Activated CD4-positive, alpha-beta T cell treated with anti-CD3 and anti-CD28 coated beads, Interleukin-2, amount 50 U/mL, for 24 hours (primary cell): ENCODE results near the gene RB1.
"Not testable (repeated sequence)": the region's sequence is repeated elsewhere in the genome, so short reads cannot be mapped to it uniquely, and the experiment has no call there.

Source experiments
- DNase-seq, 2 donors: peaks; one replicate each; pipeline ENCODE4 v3.0.0-alpha.2; 2020; ENCODE audit warnings: low read depth in 1 of 2, low spot score in 1 of 2

Gene RB1

DNA sequence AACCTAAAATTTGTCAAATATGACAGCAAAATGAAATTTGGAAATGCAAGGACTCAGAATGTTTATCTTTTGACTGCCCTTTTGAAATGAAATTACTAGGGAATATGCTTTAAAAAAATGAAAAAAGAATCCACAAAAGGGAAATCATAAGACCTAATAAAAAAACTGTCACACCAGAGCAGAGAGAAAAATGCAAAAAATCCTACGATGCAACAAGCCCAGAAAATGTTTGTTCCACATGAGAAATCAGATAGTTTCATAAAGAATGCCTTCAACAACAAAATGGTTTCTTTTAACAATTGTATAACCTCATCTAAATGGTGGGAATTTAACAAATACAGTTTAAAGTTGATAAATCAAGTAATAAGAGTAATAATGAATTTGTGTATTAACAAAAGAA, 101.4 kb downstream of the RB1 start:
- no peak for DNase-seq

DNA sequence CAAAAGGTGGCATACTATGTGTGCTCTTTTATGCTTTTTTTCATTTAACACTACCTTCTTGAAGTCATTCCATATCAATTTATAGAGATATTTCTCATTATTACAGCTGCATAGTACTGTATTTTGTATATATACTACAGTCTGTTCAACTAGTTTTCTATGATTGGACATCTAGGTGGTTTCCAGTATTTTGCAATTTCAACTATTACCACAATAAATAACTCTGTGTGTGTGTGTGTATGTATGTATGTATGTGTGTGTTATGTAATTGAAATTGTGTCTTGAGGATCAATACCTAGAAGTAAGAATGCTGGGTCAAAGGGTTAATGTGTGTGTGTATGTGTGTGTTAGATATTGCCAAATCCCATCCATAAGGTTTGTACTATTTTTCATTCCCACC, 102.3 kb downstream of the RB1 start:
- DNase-seq = no peak

DNA sequence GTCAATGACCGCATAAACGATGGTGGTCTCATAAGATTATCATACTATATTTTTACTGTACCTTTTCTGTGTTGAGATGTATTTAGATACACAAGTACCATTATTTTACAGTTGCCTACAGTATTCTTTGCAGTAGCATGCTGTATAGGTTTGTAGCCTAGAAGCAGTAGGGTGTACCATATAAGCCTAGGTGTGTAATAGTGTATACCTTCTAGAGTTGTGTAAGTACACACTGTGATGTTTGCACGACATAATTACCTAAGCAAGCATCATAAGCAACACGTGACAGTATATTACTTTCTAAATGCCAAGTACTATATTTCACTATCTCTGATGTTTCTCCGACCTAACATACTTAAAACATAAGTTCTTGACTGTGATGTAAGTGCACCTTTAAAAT, 106.6 kb downstream of the RB1 start:
- no peak for DNase-seq

DNA sequence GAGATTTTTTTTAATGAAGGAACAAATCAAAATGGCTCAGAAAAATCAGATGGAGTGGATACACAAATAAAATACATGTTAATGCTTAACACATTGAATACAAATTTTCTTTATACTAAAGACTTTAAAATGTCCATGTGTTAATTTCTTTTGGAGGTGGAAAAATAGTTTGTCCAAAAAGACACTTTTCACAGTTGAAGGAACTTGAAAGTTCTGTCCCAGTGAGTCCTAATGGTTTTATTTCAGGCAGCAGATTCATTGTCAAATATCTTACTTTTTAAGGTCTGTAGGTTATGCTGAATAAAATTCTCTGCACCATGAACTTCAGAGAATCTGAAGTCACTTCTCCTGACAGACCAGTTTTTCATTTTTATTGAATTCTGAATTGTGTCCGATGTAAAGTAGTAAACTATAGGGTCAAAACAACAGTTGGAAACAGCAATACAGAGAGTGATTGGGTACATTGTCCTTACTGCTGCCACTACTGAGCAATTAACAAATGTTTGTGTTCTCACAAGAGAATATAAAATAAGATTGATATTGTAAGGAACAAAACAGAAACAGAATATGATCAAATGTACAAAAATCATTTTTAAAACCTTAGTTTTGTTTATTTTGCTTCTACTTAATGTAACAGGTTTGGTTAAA, 107.7 kb downstream of the RB1 start:
- DNase-seq = no peak

DNA sequence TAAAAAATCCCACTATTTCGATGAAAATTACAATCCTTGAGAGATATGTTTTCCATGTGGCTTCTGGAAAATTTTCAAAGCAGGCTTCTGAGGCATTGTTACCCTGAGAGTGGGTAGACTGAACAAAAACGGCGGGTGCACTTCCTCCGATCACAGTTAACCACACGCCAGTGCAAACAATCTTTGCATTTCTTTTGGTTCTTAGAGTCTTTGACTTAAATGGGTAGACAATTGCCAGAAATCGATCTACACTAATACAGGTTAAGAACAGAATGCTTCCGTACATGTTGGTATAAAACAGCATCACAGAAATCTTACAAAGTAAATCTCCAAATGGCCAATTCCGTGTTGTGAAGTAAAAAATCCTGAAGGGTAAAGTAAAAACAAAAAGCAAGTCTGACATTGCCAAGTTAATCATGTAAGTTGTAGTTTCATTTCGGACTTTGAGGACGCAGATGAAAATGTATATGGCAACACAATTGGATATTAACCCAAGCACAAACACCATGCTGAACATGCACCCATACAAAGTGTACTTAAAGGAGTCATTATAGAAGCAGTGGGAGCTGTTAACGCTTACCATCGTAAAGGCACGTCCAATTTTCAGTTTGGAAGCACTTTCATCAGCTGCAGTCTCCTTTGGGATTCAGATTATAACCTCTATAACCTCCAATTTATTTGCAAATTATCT, 108.4 kb downstream of the RB1 start:
- no peak for DNase-seq

DNA sequence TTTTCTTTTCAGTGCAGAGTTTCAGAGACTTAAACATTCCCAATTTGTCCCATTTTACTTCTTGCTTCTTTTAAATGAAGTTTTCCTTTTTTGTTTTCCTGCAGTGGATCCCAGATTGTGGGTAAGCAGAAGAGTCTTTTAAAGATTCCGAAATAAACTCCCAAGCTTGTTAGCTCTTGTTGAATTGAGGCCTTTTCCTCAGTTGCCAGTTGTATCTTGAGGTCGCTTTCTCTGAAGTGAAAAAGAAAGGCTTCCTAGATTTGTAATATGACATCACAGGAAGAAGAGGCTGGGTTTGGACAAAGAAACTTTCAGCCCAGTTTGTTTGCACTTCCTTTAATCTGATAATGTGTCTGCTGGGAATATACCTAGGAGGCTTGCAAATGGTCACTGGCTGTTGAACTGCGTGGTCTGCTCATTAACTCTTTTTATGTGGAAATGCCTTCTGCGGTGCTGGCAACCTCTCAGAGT, 109.4 kb downstream of the RB1 start, which contains the start of gene LPAR6:
Gene LPAR6, minus strand, starts transcription at position 233 of the 471 bp plus-strand sequence. CDS start 690 bp downstream, outside the sequence.
- no peak for DNase-seq

DNA sequence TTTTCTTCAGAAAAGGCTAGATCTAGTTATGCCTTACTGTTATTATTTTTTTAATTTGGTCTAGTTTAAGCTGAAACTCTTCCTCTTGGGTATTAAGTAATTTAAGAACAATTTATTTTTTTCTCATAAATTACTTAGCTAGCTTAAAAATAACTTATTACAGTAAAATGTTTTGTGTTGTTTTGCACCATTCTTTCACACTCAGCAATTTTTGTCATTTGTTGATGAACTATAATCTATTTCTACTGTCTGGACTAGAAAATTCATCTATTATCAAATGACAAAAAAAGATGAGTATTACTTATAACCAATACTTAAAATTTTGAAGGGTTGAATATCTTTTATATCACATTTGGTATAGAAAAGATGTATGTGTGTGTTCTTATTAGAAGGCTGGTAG, 111.0 kb downstream of the RB1 start:
- DNase-seq = no peak

DNA sequence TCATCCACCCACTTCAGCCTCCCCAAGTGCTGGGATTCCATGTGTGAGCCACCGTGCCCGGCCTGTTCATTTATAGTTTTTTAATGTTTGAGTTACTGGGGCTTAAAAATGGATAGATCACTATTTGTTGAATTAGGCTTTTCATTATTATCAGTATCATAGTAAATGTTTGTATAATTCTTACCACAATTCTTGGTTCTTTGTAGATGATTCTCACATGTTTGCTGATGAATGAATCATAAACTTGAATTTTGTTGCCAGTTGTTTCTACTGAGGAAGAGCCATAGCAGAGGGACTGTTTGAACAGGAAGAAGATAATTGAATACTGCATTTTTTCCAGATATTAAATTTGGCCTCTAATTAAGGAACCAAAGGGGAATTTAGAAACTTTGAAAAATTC, 112.0 kb downstream of the RB1 start:
- DNase-seq = no peak

DNA sequence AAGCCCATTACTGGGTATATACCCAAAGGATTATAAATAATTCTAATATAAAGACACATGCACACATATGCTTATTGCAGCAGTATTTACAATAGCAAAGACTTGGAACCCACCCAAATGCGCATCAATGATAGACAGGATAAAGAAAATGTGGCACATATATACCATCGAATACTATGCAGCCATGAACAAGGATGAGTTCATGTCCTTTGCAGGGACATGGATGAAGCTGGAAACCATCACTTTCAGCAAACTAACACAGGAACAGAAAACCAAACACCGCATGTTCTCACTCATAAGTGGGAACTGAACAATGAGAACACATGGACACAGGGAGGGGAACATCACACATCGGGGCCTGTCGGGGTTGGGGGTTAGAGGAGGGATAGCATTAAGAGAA, 118.5 kb downstream of the RB1 start:
- not testable (repeated sequence) for DNase-seq

DNA sequence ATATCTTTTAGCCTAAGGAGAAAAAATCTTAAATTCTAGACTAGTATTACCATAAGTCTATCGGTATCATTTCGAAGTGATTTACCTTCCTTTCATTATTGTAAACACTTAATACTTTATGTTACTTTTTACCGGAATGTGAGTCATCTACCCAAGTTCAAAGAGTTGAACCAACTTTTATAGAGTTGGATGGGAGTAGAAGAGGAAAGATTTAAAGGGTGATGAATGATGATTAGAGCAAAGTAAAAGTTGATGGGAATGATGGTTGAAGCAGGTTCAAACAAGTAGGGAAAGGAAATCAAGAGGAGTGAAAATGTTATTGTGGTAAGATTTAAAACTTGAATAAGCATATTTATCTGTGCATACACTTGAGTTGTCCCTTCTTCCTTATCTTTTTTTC, 120.7 kb downstream of the RB1 start:
- DNase-seq = no peak

DNA sequence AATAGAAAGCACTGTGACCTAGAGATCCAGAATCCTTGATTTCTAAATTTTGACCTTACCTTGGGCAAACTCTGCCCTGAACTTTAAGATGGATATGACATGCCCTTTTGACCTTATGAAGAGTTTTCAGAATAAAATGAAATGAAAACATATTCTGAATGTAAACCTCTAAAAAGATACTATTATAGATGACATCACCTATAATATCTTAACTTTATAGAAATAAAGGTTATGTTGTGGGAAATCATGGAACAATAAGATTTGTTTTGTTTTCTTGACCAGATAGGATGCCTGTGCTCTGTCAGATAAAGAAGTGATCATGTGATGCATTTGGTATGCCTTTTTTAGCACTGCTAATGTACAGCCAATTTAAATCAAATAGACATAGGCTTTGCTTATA, 122.5 kb downstream of the RB1 start:
- no peak for DNase-seq

DNA sequence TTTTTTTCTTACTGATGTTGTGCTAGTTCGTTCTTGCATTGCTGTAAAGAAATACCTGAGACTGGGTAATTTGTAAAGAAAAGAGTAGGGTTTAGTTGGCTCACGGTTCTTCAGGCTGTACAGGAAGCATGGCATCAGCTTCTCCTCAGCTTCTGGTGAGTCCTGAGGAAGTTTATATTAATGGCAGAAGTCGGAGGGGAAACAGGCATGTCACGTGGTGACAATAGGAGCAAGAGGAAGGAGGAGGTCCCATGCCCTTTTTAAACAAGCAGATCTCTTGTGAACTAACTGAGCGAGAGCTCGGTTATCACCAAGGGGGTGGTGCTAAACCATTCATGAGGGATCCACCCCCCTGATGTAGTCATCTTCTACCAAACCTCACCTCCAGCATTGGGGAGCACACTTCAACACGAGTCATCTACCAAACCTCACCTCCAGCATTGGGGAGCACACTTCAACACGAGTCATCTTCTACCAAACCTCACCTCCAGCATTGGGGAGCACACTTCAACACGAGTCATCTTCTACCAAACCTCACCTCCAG, 123.3 kb downstream of the RB1 start:
- DNase-seq = not testable (repeated sequence)

DNA sequence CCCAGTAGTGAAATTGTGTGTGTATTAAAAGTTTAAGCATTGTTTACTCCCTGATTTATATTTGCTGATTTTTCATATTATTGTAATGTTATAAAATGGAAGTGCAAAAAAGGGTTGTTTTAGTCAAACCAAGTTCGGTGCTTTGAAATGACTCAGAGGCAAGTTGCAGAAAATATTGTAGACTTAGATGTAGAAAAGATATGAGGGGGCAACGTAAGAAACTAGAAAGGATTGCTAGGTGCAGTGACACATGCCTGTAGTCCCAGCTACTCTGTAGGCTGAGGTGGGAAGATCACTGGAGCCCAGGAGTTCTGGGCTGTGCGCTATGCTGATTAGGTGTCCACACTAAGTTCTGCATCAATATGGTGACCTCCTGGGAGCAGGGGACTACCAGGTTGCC, 125.5 kb downstream of the RB1 start:
- DNase-seq = no peak

DNA sequence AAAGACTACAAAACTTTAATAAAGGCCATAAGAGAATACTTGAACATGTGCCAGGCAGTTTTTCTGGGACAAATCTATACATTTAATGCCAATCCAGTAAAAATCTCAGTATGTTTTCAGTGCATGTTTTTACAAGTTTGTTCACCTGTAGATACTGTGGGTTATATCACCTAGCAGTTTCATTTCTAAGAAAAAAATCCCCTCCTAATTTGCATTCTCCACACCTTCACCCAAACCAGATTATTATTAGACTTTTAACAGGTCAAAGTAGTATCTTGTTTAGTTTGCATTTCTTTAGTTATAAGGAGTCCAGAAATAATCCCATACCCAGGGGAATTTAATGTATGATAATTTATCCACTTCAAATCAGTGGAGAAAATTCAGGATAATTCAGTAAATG, 126.3 kb downstream of the RB1 start:
- no peak for DNase-seq

DNA sequence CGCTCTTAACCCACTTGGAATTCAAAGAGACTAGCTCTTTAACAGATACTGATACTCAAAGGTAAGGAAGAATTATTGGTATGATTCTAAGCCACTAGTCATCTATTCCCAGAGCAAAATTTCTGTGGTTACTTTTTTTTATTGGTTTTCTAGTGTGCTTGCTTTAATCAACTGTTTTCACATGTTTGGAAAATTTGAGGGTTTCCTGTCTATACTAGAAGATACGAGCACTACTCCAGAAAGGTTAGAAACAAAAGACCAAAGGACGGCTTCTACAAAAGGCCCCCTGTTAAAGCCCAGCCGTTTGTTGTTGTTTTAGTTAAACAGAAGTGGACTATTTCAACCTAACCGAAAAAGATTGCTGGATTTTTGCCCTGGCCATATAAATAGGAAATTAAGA, 127.9 kb downstream of the RB1 start:
- DNase-seq = no peak

DNA sequence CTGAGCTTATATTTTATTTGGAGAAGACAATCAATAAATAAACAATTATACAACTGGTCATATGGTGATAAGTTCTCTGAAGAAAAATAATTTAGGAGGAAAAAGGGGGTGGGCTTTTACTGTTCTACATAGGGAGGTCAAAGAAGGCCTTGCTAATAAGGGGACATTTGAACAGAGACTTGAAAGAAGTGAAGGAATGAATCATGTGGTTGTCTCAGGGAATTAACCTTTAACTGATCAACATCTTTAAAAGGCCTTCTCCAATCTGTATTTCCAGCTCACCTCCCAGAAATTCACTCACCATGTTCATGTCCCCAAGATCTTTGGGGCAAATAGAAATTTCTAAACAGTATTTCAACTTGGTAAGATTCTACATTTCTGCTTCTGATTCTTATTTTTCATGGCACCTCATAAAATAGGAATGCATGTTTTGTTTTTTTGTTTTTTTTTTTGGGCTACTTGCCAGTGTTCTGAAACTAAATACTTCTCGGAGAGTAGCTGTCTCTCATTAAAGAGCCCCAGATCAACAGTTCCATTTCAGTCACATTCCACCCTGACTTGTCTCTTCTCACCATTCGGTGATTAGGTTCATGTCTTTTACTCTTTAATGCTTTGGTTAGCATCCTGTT, 128.6 kb downstream of the RB1 start:
- DNase-seq = no peak

DNA sequence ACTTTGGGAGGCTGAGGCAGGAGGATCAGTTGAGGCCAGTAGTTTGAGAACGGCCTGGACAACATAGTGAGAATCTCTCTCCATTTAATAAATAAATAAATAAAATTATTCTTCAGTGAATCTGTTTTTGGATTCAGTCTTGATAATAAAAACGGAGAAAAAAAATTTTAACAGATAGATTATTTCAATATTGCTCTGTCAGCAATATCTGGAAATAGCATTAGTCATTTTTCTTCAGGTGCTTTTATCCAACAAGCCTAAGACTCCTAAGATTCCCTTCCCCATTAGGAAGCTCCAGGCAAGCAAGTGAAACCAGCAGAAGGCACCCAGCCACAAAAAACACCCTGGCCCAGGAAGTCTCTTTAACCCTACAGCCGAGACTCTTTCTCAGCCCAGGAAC, 130.6 kb downstream of the RB1 start:
- DNase-seq = no peak

DNA sequence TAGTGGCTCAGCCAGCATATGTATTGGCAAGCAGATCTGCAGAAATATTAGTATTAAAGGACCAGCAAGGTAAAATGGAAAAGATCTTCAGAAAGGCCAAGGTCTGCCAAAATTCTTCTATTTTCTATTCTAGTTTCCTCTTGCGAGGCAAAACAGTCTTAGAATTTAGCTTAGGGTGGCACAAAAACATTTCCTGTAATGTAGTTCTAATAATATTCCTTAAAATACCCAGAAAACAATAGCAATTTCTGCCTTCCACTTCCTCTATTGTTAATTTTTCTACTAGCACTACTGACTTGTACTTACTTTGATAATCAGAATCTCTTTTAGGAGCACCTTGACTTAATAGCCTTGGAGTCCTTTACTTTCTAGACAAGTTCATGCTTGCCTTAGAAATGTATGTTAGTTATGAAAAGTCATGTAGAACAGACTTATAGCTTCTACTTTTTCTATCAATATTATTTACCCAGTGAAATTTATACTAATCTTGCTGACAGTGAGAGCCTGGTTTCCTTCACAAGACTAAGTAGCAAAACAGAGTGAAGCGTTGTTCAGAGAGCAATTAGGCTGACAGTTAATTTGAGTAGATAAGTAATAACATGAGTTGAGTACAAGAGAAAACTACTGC, 133.2 kb downstream of the RB1 start:
- no peak for DNase-seq

DNA sequence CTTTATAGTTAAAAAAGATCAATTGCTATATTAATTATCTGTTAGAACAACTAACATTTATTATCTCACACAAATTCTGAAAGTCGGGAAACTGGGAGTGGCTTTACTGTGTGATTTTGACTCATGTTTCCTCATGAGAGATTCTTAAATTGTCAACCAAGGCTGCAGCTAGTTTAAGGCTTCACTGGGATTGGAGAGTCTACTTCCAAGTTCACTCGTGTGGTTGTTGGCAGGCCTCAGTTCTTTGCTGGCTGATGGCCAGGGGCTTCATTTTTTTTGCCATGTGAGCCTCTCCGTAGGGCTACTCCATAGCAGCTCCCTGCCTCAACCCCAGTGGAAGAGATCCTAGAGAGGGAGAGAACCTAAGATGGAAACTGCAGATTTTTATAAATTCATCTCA, 133.8 kb downstream of the RB1 start:
- DNase-seq = no peak

DNA sequence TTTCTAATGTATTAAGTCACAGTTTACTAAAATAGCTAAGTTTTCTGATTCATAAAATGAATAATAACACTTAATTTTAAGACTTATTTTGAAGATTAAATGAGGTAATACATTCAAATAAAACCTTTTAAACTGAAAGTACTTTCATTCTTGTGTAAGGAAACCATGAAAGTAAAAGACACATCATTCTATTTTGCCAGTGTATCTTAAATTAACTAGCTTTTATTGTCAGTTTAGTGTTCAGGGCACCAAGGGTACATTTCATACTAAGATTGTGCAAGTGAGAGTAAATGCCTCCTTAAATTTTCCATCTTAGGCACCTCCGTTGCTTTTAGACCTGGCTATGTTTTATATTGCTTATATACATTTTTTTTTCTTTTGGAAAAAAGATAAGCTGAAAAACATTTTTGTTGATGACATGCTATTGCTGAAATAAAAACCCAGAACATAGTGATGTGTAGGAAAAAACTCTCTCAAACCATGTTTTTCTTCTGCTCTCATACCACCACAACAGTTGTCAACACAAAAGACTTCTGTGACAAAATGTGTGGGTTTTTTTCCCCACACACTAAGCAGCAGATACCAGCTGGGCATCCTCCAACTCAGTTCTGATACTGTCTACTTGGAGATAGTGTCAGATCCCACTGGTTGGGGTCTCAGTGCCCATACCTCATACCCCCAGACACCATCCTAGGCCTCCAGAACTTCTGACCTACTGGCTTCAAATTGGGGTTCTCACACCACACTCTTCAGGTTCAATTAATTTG, 140.1 kb downstream of the RB1 start:
- DNase-seq = no peak

DNA sequence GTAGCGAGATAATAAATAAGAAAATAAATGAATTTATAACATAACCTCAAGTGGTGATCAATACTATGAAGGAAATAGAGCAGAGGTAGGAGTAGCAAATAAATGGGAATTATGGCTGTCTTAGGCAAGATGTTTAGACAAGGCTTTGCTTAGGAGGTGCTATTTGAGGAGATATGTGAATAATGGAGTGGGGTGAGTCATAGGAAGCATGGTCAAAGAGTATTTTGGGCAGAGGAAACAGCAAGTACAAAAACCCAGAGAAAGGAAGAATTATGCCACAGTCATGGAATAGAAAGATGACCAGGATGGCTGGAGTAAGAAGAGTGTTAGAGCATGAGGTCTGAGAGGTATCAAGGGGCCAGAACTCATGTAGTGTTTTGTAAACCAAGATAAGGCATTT, 142.9 kb downstream of the RB1 start:
- no peak for DNase-seq
